K562 (cell line): ENCODE results near the gene MOG. TPM values are rescaled to one million over a fixed set of nuclear protein-coding genes. Genes with fewer than 3 reads are reported as not detected.

Experiments
- ILK ChIP-seq: fragments of 450-650 bp; IDR thresholded peaks from 2 replicates; pipeline ENCODE4 v1.6.1; 2016; ENCODE audit warnings: missing genetic modification characterization, low read depth, mild to moderate bottlenecking, missing compliant biosample characterization, moderate library complexity, borderline replicate concordance
- KAT8 ChIP-seq: fragments of 450-650 bp; IDR thresholded peaks from 2 replicates; pipeline ENCODE4 v1.6.1; 2016; ENCODE audit warnings: low read depth, mild to moderate bottlenecking
- MXI1 ChIP-seq: IDR thresholded peaks from 2 replicates; pipeline ENCODE4 v1.6.1; 2011; ENCODE audit warnings: low read depth, mild to moderate bottlenecking, improper control_type of control experiment, low read length
- SREBF1 ChIP-seq: fragments of 150-350 bp; IDR thresholded peaks from 2 replicates; pipeline ENCODE4 v1.6.1; 2014; ENCODE audit warnings: antibody characterized with exemption, low read depth, low read length, borderline replicate concordance
- TBL1XR1 ChIP-seq, 2 experiments: IDR thresholded peaks; 2 replicates each; pipeline ENCODE4 v1.6.1; 2012; ENCODE audit warnings: improper control_type of control experiment in 2 of 2, low read length in 2 of 2, mild to moderate bottlenecking in 1 of 2
- TBP ChIP-seq: optimal IDR thresholded peaks from 2 replicates; pipeline ENCODE3; 2011; ENCODE audit warnings: low read depth, low read length, improper control_type of control experiment
- TCF7 ChIP-seq: sonication (generic); IDR thresholded peaks from 2 replicates; pipeline ENCODE4 v1.6.1; 2016; ENCODE audit warnings: antibody characterized with exemption, borderline replicate concordance
- ZNF274 ChIP-seq: IDR thresholded peaks from 2 replicates; pipeline ENCODE4 v1.6.1; 2011; ENCODE audit warnings: low read depth, mild to moderate bottlenecking, low read length, moderate library complexity, borderline replicate concordance
- ZNF583 ChIP-seq: fragments of 250-450 bp; sonication (Bioruptor Pico); IDR thresholded peaks from 2 replicates; pipeline ENCODE4 v1.4.0; 2020
- polyA plus RNA-seq, 8 experiments: library from polyadenylated mRNA; depleted of rRNA in 4 of 8; stranded (reverse) in 5 of 8; unstranded in 3 of 8; fragments of >200 nt; fragmentation: Nextera tagmentation in 2 of 8; fragmentation: Illumina TruSeq in 1 of 8; extraction: Ambion mirVana in 2 of 8; extraction: Trizol in 1 of 8; gene quantifications; 2 replicates each; pipeline versions ENCODE4 v1.2.1 to v1.2.3, GENCODE V29; 2011 to 2014; ENCODE audit warnings: inconsistent platforms in 1 of 8, missing spikeins in 1 of 8
- total RNA-seq, 7 experiments: library from RNA; depleted of rRNA in 6 of 7; stranded (reverse); fragments of >200 nt in 6 of 7; fragmentation: Illumina TruSeq in 2 of 7; extraction: Trizol in 2 of 7; gene quantifications; 2 replicates each; pipeline versions ENCODE4 v1.2.1 to v1.2.3, GENCODE V29; 2011 to 2021; ENCODE audit warnings: low replicate concordance in 1 of 7
- TF ChIP-seq, protein P1 (sequence below): fragments of 250-450 bp; sonication (Bioruptor Pico); IDR thresholded peaks from 2 replicates; pipeline ENCODE4 v1.8.0; 2022; ENCODE audit warnings: inconsistent platforms
- TF ChIP-seq, protein P2 (sequence below): fragments of 200-800 bp; sonication (Bioruptor generic); IDR thresholded peaks from 2 replicates; pipeline ENCODE4 v1.6.1; 2016; ENCODE audit warnings: missing genetic modification characterization, missing compliant biosample characterization
- TF ChIP-seq, protein P3 (sequence below): sonication (generic); formaldehyde crosslinking; IDR thresholded peaks from 2 replicates; pipeline ENCODE4 v1.8.0; 2022; ENCODE audit warnings: missing genetic modification reagents, mild to moderate bottlenecking, borderline replicate concordance
- TF ChIP-seq, protein P4 (sequence below): fragments of 450-650 bp; formaldehyde crosslinking; IDR thresholded peaks from 2 replicates; pipeline ENCODE4 v1.4.0; 2020; ENCODE audit warnings: mild to moderate bottlenecking, mixed read lengths
- TF ChIP-seq, protein P5 (sequence below): IDR thresholded peaks from 2 replicates; pipeline ENCODE4 v1.6.1; 2014; ENCODE audit warnings: antibody characterized with exemption

MOG gene
- total and polyA plus RNA-seq, 9 of the 15 experiments (the other 6 are each of a cell fraction or from before 2014, with no cell fraction given): not detected

DNA sequence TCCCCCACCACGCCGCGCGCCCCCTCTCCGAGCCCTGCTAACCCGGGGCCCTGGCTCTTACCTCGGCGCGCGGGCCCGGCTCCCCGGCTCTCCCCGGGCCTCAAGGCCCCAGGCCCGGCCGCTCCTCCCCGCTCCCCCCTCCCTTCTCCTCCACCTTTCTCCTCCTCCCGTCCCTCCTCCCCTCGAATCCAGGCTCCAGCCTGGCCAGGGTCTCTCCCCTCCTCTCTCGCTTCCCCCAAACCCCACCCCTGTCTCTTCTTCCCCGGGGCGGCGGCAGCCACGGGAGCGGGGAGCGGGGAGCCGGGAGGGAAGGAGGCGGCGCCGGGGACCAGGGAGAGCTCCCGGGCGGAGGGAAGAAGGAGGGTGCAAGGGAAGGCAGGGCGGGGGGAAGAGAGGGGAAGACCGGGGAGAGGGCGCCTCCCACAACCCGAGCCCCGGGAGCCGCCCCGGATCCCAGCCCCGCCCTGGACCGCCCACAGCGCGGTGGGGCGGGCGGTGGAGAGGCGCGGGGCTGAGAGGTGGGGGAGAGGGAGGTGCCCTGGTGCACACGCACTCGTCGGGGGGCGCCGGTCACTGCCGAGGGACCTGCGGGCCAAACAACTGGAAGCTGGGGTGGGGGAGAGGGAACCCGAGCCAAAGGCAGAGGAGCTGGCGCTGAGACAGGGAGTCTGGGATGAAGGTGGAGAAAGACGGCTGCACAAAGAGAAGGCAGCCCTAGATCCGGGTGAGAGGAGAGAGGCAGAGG lies 23.9 kb upstream of the MOG start, which contains the start of gene GABBR1 (continued):
- TF ChIP-seq, protein P1, sequence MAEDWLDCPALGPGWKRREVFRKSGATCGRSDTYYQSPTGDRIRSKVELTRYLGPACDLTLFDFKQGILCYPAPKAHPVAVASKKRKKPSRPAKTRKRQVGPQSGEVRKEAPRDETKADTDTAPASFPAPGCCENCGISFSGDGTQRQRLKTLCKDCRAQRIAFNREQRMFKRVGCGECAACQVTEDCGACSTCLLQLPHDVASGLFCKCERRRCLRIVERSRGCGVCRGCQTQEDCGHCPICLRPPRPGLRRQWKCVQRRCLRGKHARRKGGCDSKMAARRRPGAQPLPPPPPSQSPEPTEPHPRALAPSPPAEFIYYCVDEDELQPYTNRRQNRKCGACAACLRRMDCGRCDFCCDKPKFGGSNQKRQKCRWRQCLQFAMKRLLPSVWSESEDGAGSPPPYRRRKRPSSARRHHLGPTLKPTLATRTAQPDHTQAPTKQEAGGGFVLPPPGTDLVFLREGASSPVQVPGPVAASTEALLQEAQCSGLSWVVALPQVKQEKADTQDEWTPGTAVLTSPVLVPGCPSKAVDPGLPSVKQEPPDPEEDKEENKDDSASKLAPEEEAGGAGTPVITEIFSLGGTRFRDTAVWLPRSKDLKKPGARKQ (CRISPR knock-in tag): no peak
- TF ChIP-seq TBP (peak; percentile 26), TCF7 (no peak), ZNF274 (no peak), ILK (tag) (no peak), ZNF583 (CRISPR knock-in tag) (0 out of 2 replicates have a peak, but pooled peaks have one; percentile 24), KAT8 (no peak), SREBF1 (no peak), MXI1 (no peak), TBL1XR1 (IDR thresholded peaks at IDR 0.05; ENCODE audit: low read length in 2 of 2) (no peak)
- TF ChIP-seq, protein P2, sequence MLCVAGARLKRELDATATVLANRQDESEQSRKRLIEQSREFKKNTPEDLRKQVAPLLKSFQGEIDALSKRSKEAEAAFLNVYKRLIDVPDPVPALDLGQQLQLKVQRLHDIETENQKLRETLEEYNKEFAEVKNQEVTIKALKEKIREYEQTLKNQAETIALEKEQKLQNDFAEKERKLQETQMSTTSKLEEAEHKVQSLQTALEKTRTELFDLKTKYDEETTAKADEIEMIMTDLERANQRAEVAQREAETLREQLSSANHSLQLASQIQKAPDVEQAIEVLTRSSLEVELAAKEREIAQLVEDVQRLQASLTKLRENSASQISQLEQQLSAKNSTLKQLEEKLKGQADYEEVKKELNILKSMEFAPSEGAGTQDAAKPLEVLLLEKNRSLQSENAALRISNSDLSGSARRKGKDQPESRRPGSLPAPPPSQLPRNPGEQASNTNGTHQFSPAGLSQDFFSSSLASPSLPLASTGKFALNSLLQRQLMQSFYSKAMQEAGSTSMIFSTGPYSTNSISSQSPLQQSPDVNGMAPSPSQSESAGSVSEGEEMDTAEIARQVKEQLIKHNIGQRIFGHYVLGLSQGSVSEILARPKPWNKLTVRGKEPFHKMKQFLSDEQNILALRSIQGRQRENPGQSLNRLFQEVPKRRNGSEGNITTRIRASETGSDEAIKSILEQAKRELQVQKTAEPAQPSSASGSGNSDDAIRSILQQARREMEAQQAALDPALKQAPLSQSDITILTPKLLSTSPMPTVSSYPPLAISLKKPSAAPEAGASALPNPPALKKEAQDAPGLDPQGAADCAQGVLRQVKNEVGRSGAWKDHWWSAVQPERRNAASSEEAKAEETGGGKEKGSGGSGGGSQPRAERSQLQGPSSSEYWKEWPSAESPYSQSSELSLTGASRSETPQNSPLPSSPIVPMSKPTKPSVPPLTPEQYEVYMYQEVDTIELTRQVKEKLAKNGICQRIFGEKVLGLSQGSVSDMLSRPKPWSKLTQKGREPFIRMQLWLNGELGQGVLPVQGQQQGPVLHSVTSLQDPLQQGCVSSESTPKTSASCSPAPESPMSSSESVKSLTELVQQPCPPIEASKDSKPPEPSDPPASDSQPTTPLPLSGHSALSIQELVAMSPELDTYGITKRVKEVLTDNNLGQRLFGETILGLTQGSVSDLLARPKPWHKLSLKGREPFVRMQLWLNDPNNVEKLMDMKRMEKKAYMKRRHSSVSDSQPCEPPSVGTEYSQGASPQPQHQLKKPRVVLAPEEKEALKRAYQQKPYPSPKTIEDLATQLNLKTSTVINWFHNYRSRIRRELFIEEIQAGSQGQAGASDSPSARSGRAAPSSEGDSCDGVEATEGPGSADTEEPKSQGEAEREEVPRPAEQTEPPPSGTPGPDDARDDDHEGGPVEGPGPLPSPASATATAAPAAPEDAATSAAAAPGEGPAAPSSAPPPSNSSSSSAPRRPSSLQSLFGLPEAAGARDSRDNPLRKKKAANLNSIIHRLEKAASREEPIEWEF (CRISPR knock-in tag): no peak
- TF ChIP-seq, protein P3, sequence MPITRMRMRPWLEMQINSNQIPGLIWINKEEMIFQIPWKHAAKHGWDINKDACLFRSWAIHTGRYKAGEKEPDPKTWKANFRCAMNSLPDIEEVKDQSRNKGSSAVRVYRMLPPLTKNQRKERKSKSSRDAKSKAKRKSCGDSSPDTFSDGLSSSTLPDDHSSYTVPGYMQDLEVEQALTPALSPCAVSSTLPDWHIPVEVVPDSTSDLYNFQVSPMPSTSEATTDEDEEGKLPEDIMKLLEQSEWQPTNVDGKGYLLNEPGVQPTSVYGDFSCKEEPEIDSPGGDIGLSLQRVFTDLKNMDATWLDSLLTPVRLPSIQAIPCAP (CRISPR knock-in tag): no peak
- TF ChIP-seq, protein P4, sequence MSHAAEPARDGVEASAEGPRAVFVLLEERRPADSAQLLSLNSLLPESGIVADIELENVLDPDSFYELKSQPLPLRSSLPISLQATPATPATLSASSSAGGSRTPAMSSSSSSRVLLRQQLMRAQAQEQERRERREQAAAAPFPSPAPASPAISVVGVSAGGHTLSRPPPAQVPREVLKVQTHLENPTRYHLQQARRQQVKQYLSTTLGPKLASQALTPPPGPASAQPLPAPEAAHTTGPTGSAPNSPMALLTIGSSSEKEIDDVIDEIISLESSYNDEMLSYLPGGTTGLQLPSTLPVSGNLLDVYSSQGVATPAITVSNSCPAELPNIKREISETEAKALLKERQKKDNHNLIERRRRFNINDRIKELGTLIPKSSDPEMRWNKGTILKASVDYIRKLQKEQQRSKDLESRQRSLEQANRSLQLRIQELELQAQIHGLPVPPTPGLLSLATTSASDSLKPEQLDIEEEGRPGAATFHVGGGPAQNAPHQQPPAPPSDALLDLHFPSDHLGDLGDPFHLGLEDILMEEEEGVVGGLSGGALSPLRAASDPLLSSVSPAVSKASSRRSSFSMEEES (CRISPR knock-in tag): no peak
- TF ChIP-seq, protein P5, sequence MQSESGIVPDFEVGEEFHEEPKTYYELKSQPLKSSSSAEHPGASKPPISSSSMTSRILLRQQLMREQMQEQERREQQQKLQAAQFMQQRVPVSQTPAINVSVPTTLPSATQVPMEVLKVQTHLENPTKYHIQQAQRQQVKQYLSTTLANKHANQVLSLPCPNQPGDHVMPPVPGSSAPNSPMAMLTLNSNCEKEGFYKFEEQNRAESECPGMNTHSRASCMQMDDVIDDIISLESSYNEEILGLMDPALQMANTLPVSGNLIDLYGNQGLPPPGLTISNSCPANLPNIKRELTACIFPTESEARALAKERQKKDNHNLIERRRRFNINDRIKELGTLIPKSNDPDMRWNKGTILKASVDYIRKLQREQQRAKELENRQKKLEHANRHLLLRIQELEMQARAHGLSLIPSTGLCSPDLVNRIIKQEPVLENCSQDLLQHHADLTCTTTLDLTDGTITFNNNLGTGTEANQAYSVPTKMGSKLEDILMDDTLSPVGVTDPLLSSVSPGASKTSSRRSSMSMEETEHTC: no peak
